A549 (cell line): ENCODE measurements around the gene ATOSA. TPM values are rescaled to one million over a fixed set of nuclear protein-coding genes. Genes with fewer than 3 reads are reported as not detected.

ENCODE experiments used
- ATAC-seq, 2 experiments: fragments of 200-7000 bp in 1 of 2; fragments of >200 bp in 1 of 2; cut with Nextera tagmentation in 1 of 2; cut with Tn5 transposase in 1 of 2; 3 replicates each; pipeline versions ENCODE4 v1.8.0 to v1.9.1; 2018 to 2020; ENCODE audit warnings: mild to moderate bottlenecking in 1 of 2, moderate library complexity in 1 of 2
- CTCF ChIA-PET: fragments of 300-600 bp; sonication (Branson Sonifier 250); formaldehyde crosslinking; extraction: SDS; loops from one replicate; lab custom pipeline; 2021; ENCODE audit warnings: antibody characterized with exemption, inconsistent platforms; lab: Yijun Ruan, JAX
- POLR2A ChIA-PET: fragments of 350-600 bp; formaldehyde crosslinking; extraction: SDS; loops from one replicate; lab custom pipeline; 2021; ENCODE audit warnings: antibody characterized with exemption, inconsistent platforms; lab: Yijun Ruan, JAX
- DNase-seq, 2 experiments: peaks; one replicate each; pipeline versions ENCODE4 v3.0.0 to v3.0.0-alpha.2; 2011 to 2016; ENCODE audit warnings: low read depth in 1 of 2, low spot score in 1 of 2
- FAIRE-seq: peaks from 2 replicates; lab custom pipeline; 2011; peaks lifted over from hg19 to GRCh38; lab: Jason Lieb, UNC
- H3K27ac ChIP-seq, 2 experiments: fragments of >200 bp; sonication (Bioruptor Twin); formaldehyde crosslinking; 3 replicates each; pipeline ENCODE4 v1.5.1; 2016 to 2017
- H3K4me1 ChIP-seq: fragments of >200 bp; sonication (Bioruptor Twin); formaldehyde crosslinking; 3 replicates; pipeline ENCODE4 v1.6.1; 2016
- H3K4me2 ChIP-seq: fragments of >200 bp; sonication (Bioruptor Twin); formaldehyde crosslinking; 3 replicates; pipeline ENCODE4 v1.6.1; 2016
- H3K4me3 ChIP-seq: fragments of >200 bp; sonication (Bioruptor Twin); formaldehyde crosslinking; 3 replicates; pipeline ENCODE4 v1.5.1; 2016
- H3K9me3 ChIP-seq: fragments of >200 bp; sonication (Bioruptor Twin); formaldehyde crosslinking; 3 replicates; pipeline ENCODE4 v1.6.1; 2016
- CEBPB ChIP-seq, 2 experiments: fragments of >200 bp in 1 of 2; sonication (Bioruptor Twin) in 1 of 2; formaldehyde crosslinking in 1 of 2; IDR thresholded peaks; 2 replicates each; pipeline ENCODE4 v1.6.1; 2012 to 2016
- CTCF ChIP-seq: fragments of >200 bp; sonication (Bioruptor Twin); formaldehyde crosslinking; IDR thresholded peaks from 3 replicates; pipeline ENCODE4 v1.5.1; 2016
- EP300 ChIP-seq, 2 experiments: fragments of >200 bp; sonication (Bioruptor Twin); formaldehyde crosslinking; IDR thresholded peaks; 2 replicates in 1 of 2; 3 replicates in 1 of 2; pipeline ENCODE4 v1.6.1; 2016 to 2017
- HOXB5 ChIP-seq: fragments of 250-450 bp; sonication (Bioruptor Pico); IDR thresholded peaks from 2 replicates; pipeline ENCODE4 v1.5.0; 2020; ENCODE audit warnings: mild to moderate bottlenecking, moderate library complexity
- JUN ChIP-seq, 2 experiments: fragments of >200 bp; sonication (Bioruptor Twin); formaldehyde crosslinking; IDR thresholded peaks; 2 replicates in 1 of 2; 3 replicates in 1 of 2; pipeline ENCODE4 v1.6.1; 2016 to 2017
- JUNB ChIP-seq: fragments of >200 bp; sonication (Bioruptor Twin); formaldehyde crosslinking; IDR thresholded peaks from 2 replicates; pipeline ENCODE4 v1.6.1; 2016
- KDM5A ChIP-seq: fragments of 200-600 bp; sonication (generic); IDR thresholded peaks from 2 replicates; pipeline ENCODE4 v1.6.1; 2016; ENCODE audit warnings: antibody characterized with exemption, mild to moderate bottlenecking
- MAZ ChIP-seq: fragments of 150-350 bp; IDR thresholded peaks from 2 replicates; pipeline ENCODE4 v1.6.1; 2014; ENCODE audit warnings: antibody characterized with exemption, low read depth, low read length, borderline replicate concordance
- PBX3 ChIP-seq: IDR thresholded peaks from 2 replicates; pipeline ENCODE4 v1.6.1; 2012
- PHF8 ChIP-seq: fragments of 200-600 bp; sonication (generic); IDR thresholded peaks from 2 replicates; pipeline ENCODE4 v1.6.1; 2016; ENCODE audit warnings: low read depth, mild to moderate bottlenecking, antibody characterized with exemption, moderate library complexity, borderline replicate concordance
- RAD21 ChIP-seq, 2 experiments: fragments of >200 bp in 1 of 2; sonication (Bioruptor Twin) in 1 of 2; formaldehyde crosslinking in 1 of 2; IDR thresholded peaks in 1 of 2; conservative IDR thresholded peaks in 1 of 2; 2 replicates in 1 of 2; 3 replicates in 1 of 2; pipeline ENCODE4 v1.6.1; 2012 to 2018; ENCODE audit warnings: inconsistent platforms in 1 of 2
- RFX5 ChIP-seq: fragments of 450-650 bp; IDR thresholded peaks from 2 replicates; pipeline ENCODE4 v1.7.1; 2014; ENCODE audit warnings: antibody characterized with exemption, mild to moderate bottlenecking, moderate library complexity
- SMC3 ChIP-seq: fragments of >200 bp; sonication (Bioruptor Twin); formaldehyde crosslinking; IDR thresholded peaks from 3 replicates; pipeline ENCODE4 v1.6.1; 2018; ENCODE audit warnings: inconsistent platforms
- WGBS: methylation state at CpG from one replicate; pipeline ENCODE4 v1.1.6; 2017; ENCODE audit errors: missing lambda C conversion rate; 5-methylcytosine and 5-hydroxymethylcytosine counted together
- polyA plus RNA-seq, 4 experiments: library from polyadenylated mRNA; depleted of rRNA in 3 of 4; stranded (reverse); fragments of >200 nt; fragmentation: RNase III in 1 of 4; extraction: RNeasy Plus Mini Kit Qiagen cat#74134 plus additional on column Dnase treatment in 1 of 4; gene quantifications; 2 replicates in 3 of 4; 3 replicates in 1 of 4; pipeline ENCODE4 v1.2.3, GENCODE V29; 2011 to 2017
- TF ChIP-seq, protein P1 (sequence below): fragments of 200-600 bp; sonication (generic); IDR thresholded peaks from 2 replicates; pipeline ENCODE4 v1.6.1; 2016; ENCODE audit warnings: antibody characterized with exemption, mild to moderate bottlenecking, moderate library complexity
- TF ChIP-seq, protein P2 (sequence below): IDR thresholded peaks from 2 replicates; pipeline ENCODE4 v1.6.1; 2012

The ATOSA gene
- polyA plus RNA-seq, 2 of the 4 experiments (the other 2 are of a cell fraction): 10.0 to 22.6 TPM

DNA sequence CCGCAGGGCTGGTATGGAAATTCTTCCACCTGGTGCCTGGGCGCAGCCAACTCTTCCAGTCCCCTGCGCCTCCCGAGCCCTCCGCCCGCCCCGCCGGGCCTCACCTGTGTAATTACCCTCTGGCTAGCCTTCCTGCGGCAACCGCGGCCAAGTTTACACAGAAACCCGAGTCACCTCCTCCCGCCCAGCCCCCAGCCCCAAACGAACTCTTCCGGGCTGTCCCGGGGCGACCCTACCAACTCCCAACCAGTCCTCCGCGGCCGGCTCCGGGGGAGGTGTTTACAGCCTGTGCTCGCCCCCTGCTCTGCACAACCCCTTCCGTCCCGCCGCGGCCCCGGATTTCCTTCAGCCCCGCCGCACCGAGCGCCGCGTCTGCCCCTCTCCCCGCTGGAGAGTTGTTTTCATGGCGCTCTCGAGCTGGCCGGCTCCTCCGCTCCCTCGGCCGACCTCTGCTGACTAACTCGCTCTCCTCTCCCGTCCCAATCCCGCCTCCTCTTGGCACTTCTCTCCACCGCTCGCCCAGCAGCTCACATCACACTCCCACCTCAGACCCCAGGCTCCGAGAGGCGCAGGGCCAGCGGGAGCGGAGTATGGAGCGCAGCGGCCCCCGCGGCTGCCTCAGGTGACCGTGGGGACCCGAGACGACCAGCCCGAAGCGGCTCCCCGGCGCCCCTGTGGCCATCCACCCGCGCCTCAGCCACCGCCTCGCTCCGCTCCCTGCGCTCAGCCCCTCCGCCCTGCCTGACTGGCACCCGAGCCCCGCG lies 538 bp downstream of the ATOSA start:
- Histone ChIP-seq H3K9me3 (no peaks in the 10 kb centered on the region), H3K27ac (peak overlapping the region; percentile 69 to 89), H3K4me1 (peaks cover 11% of the 10 kb centered on the region; the same call in 2 of the 3 replicates), H3K4me2 (peak overlapping the region; percentile 96), H3K4me3 (peak overlapping the region; percentile 89)
- no peak for TF ChIP-seq PBX3
- peak in 1 of 2 experiments; percentile 9; a peak in 2 of 5 replicates for TF ChIP-seq RAD21 (conservative IDR thresholded peaks at IDR 0.05 in 1 of 2, IDR thresholded peaks at IDR 0.05 in 1 of 2)
- peak; percentile 0; the same call in 1 of the 2 replicates for TF ChIP-seq PHF8
- no peak for TF ChIP-seq EP300 (IDR thresholded peaks at IDR 0.05)
- TF ChIP-seq JUN (IDR thresholded peaks at IDR 0.05): 0 out of 5 replicates have a peak, but pooled peaks of 1 of the 2 experiments have one; percentile 30
- no peak for FAIRE-seq
- peak; percentile 40 to 64 for DNase-seq
- CTCF ChIA-PET: interaction anchor here (0.7 to 1.4 kb wide), 7 partner anchors 17 to 347 kb away, joined by 3 to 6 read pairs (median 3); no protein-coding TSS in a partner anchor
- 2% methylated on average over 52 of the region's 70 CpGs for WGBS
- POLR2A ChIA-PET: interaction anchor here (0.8 to 2.3 kb wide), 5 partner anchors 11 to 426 kb away, joined by 3 to 22 read pairs (median 3); partner anchors contain the start of genes ARPP19 and MYO5A
- ATAC-seq: peak; percentile 81 to 84

DNA sequence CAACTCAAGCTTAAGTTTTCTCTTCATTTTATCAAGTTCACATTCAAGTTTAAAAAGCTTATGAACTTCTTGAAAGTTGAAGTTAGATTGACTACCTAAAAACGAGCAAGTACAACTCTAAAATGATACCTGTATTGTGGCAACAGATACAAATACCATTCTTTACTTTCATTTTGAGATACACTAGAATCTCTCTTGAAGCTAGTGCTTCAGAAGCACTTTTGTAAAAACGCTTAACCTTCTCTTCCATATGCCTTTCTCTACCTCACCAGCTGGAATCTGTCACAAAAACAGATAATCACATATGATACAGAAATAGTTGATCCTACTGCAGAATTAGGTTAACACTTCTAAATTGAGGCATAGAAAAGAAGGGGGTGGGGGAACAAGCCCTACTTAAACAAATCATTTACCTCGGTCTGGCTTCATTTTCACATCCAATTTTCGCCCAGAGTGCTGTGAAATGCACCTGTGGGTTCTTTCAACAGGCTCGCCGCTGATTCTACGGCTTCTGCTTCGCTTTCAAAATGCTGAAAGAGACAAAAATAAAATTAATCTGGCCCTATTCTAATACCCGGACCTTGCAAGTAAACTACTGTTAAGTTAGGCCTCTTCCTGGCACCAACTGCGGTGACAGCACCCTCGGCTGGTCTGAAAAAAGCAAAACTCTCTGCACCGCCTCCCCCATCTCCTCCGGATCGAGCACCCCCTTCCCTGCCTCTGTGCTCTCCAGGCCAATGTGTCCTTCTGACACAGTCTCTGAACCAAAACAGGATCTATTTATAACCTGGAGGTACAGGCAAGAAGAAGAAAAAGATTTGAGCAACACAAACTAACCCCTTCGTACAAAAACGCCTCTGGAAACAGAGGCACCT lies 1.4 kb downstream of the ATOSA start:
- 4% methylated on average over 16 of the region's 16 CpGs for WGBS
- ChIA-PET CTCF (interaction anchor here (0.9 to 1.5 kb wide), 7 partner anchors 9 to 421 kb away, joined by 3 to 9 read pairs (median 3); no protein-coding TSS in a partner anchor), POLR2A (interaction anchor here (0.7 to 2.3 kb wide), 4 partner anchors 25 to 150 kb away, joined by 3 to 22 read pairs (median 6); partner anchors contain the start of gene MYO5A)
- Histone ChIP-seq H3K4me1 (peaks cover 11% of the 10 kb centered on the region; the same call in 2 of the 3 replicates), H3K27ac (peak overlapping the region; percentile 69 to 89), H3K4me2 (peak overlapping the region; percentile 96), H3K9me3 (no peaks in the 10 kb centered on the region), H3K4me3 (peak overlapping the region; percentile 89)
- ATAC-seq: peak; percentile 66 to 71
- 0 out of 2 replicates have a peak, but pooled peaks have one; percentile 13 for TF ChIP-seq RFX5
- no peak for TF ChIP-seq CEBPB (IDR thresholded peaks at IDR 0.05)
- peak; percentile 63 to 70 for TF ChIP-seq RAD21 (conservative IDR thresholded peaks at IDR 0.05 in 1 of 2, IDR thresholded peaks at IDR 0.05 in 1 of 2)
- TF ChIP-seq KDM5A: no peak
- no peak for TF ChIP-seq MAZ
- TF ChIP-seq, protein P1, sequence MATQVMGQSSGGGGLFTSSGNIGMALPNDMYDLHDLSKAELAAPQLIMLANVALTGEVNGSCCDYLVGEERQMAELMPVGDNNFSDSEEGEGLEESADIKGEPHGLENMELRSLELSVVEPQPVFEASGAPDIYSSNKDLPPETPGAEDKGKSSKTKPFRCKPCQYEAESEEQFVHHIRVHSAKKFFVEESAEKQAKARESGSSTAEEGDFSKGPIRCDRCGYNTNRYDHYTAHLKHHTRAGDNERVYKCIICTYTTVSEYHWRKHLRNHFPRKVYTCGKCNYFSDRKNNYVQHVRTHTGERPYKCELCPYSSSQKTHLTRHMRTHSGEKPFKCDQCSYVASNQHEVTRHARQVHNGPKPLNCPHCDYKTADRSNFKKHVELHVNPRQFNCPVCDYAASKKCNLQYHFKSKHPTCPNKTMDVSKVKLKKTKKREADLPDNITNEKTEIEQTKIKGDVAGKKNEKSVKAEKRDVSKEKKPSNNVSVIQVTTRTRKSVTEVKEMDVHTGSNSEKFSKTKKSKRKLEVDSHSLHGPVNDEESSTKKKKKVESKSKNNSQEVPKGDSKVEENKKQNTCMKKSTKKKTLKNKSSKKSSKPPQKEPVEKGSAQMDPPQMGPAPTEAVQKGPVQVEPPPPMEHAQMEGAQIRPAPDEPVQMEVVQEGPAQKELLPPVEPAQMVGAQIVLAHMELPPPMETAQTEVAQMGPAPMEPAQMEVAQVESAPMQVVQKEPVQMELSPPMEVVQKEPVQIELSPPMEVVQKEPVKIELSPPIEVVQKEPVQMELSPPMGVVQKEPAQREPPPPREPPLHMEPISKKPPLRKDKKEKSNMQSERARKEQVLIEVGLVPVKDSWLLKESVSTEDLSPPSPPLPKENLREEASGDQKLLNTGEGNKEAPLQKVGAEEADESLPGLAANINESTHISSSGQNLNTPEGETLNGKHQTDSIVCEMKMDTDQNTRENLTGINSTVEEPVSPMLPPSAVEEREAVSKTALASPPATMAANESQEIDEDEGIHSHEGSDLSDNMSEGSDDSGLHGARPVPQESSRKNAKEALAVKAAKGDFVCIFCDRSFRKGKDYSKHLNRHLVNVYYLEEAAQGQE: no peak
- TF ChIP-seq, protein P2, sequence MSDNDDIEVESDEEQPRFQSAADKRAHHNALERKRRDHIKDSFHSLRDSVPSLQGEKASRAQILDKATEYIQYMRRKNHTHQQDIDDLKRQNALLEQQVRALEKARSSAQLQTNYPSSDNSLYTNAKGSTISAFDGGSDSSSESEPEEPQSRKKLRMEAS: peak; percentile 29; the same call in 1 of the 2 replicates
- peak; percentile 61 for TF ChIP-seq SMC3
- TF ChIP-seq PBX3: no peak
- no peak for TF ChIP-seq HOXB5
- TF ChIP-seq JUNB: no peak
- TF ChIP-seq CTCF: peak; percentile 41
- DNase-seq: peak; percentile 53 to 67
- FAIRE-seq: no peak
